ENCODE data around the gene HIVEP3. TPM values are rescaled to one million over a fixed set of nuclear protein-coding genes. Genes with fewer than 3 reads are reported as not detected.

The HIVEP3 gene
- total RNA-seq, 2 donors from 2014 or later, result 3.4 to 4.0 TPM

GRCh38 chr1:41573785-41574713 lies 344.7 kb downstream of the HIVEP3 start:
- WGBS, 2 donors, result 28% methylated on average over 11 to 18 of the region's 18 CpGs
- Histone ChIP-seq H3K4me3 (no peak overlapping the region), H3K9me3 (no peaks in the 10 kb centered on the region), H3K27me3 (no peaks in the 10 kb centered on the region), H3K4me1 (peaks cover 7% of the 10 kb centered on the region), H3K36me3 (replicated peaks in 1 of 2; ENCODE audit: insufficient read depth in 1 of 2, low read depth in 2 of 2) (no peaks in the 10 kb centered on the region), H3K27ac (no peak overlapping the region)
- TF ChIP-seq POLR2A (IDR thresholded peaks at IDR 0.05) (no peak), CTCF (IDR thresholded peaks at IDR 0.05) (peak; percentile 71 to 94 (median 89))
- intact Hi-C loops (cut with DNase I), result no loop called here
- peak; percentile 84 to 87 (median 86) for DNase-seq
- peak; percentile 95 for ATAC-seq

- no peak overlapping the region for H3K27ac ChIP-seq
- no peaks in the 10 kb centered on the region for H3K27me3 ChIP-seq
- H3K9me3 ChIP-seq, result no peaks in the 10 kb centered on the region
- TF ChIP-seq CTCF (IDR thresholded peaks at IDR 0.05), result no peak
- no peak for TF ChIP-seq POLR2A (IDR thresholded peaks at IDR 0.05)
- WGBS, 2 donors, result 81 to 86% methylated on average over 3 of the region's 3 CpGs
- DNase-seq (no peak), ATAC-seq (no peak)
- H3K4me3 ChIP-seq, result no peak overlapping the region
- peaks cover 7% of the 10 kb centered on the region for H3K4me1 ChIP-seq
- no peaks in the 10 kb centered on the region for H3K36me3 ChIP-seq (replicated peaks in 1 of 2; ENCODE audit: insufficient read depth in 1 of 2, low read depth in 2 of 2)
- intact Hi-C loops (cut with DNase I), result no loop called here
These were observed 345.5 kb downstream of the HIVEP3 start for GRCh38 chr1:41573194-41573593.

- TF ChIP-seq CTCF (IDR thresholded peaks at IDR 0.05), result no peak
- TF ChIP-seq POLR2A (IDR thresholded peaks at IDR 0.05), result no peak
- no peaks in the 10 kb centered on the region for H3K36me3 ChIP-seq (replicated peaks in 1 of 2; ENCODE audit: insufficient read depth in 1 of 2, low read depth in 2 of 2)
- no peaks in the 10 kb centered on the region for H3K9me3 ChIP-seq
- H3K27me3 ChIP-seq, result no peaks in the 10 kb centered on the region
- H3K4me3 ChIP-seq, result no peak overlapping the region
- no peak for DNase-seq
- no peak for ATAC-seq
- peaks cover 7% of the 10 kb centered on the region for H3K4me1 ChIP-seq
- WGBS, 2 donors, result 79 to 88% methylated on average over 5 of the region's 5 CpGs
- intact Hi-C loops (cut with DNase I), result no loop called here
- H3K27ac ChIP-seq, result no peak overlapping the region
These were observed 346.5 kb downstream of the HIVEP3 start for GRCh38 chr1:41572224-41572623.

GRCh38 chr1:41571041-41571440 lies 347.7 kb downstream of the HIVEP3 start:
- WGBS, 2 donors, result 57 to 74% methylated on average over 3 of the region's 3 CpGs
- Histone ChIP-seq H3K27ac (no peak overlapping the region), H3K27me3 (no peaks in the 10 kb centered on the region), H3K36me3 (replicated peaks in 1 of 2; ENCODE audit: insufficient read depth in 1 of 2, low read depth in 2 of 2) (no peaks in the 10 kb centered on the region), H3K4me1 (peaks cover 7% of the 10 kb centered on the region), H3K4me3 (no peak overlapping the region), H3K9me3 (no peaks in the 10 kb centered on the region)
- no peak for TF ChIP-seq CTCF (IDR thresholded peaks at IDR 0.05)
- TF ChIP-seq POLR2A (IDR thresholded peaks at IDR 0.05), result no peak
- intact Hi-C loops (cut with DNase I), result no loop called here
- no peak for ATAC-seq
- DNase-seq, result no peak

All from body of pancreas (tissue), 4 donors.